GM04503 (cell line): ENCODE data around the gene ABRACL.

Experiments
- DNase-seq: peaks from one replicate; pipeline ENCODE4 v3.0.0-alpha.2; 2012; ENCODE audit warnings: low read depth

Gene ABRACL

GRCh38 chr6:139054001-139054400 lies 25.5 kb downstream of the ABRACL start:
- no peak for DNase-seq

DNA sequence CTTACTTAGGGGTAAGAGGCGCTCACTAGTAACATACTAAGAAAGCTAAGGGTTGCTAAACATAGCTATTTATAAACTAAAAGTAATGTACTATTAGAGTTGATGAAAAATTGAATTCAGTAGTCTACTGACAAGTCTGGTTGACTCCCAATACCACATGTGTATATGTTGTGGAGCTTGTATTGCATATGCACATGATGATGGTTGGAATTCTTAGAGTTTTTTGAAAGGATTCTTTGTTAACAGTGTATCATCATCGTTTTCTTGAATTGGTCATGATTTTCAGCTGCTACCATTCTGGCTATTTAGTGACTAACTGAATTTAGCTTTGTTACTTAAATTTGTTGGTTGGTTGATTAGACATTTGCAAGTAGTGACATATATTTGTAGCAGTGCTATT lies 27.2 kb downstream of the ABRACL start:
- no peak for DNase-seq

DNA sequence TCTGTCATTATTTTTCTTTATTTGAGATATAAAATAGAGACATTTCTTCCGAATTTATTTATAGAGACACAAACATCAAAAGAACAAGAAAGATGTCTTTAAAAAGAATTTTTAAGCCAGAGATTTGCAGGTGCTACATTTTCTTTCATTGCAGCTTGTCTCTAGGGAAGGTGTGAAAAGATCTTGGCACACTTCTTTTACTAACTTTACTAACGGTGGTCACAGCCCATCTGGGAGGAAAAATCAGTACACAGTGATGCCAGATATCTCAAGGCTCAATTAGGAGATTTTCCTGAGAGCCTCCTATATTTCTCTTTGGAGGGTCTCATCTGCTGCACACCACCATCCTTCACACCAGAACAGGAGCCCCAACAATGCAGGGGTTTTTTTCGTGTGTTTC lies 29.5 kb downstream of the ABRACL start:
- no peak for DNase-seq

- DNase-seq = peak; percentile 43
These were observed 31.8 kb downstream of the ABRACL start for GRCh38 chr6:139060332-139060731.

DNA sequence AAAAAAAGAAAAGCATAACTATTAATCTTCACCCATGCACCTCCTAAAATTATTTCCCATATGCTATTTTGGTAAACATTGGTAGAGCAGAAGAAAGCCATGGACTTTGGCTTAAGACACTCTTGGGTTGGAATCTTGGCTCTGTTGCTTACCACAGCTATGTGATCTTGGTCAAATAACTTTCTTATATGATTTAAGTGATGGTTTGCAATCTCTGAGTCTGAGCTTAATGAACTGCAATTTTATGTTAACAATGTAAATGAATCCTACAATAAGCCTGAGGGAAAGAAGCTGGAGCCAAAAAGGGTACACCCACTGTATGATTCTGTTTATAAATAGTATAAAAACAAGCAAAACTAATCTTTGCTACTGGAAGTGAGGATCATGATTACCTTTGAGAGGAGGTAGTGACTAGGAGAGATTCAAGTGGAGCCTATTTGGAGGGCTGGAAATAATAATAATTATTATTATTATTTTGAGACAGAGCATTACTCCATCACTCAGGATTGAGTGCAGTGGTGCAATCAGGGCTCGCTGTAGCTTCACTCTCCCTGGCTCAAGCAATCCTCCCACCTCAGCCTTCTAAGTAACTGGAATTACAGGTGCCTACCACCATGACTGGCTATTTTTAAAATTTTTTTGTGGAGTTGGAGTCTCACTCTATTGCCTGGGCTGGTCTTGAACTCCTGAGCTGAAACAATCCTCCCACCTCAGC lies 34.5 kb downstream of the ABRACL start:
- DNase-seq = peak; percentile 38

- DNase-seq = no peak
These were observed 36.6 kb downstream of the ABRACL start for GRCh38 chr6:139064981-139065665.

DNA sequence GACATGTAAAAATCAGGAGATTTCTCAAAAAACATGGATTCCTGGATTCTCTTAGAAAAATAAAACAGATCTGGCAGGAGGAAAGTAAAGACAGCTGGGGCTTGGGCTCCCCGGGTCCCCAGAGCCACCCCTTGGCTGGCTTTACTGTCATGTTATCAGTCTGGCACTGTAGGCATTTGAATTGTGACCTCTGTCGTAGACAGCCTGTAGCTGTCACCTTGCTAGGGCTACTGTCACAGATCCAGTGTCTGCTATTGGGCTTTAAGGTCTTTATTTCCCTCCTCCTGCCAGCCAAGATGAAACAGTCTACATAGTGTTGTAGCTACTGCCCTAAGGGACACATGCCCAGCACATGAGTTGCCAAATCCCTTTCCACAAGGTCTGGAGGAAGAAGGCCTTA lies 37.5 kb downstream of the ABRACL start:
- DNase-seq = no peak

DNA sequence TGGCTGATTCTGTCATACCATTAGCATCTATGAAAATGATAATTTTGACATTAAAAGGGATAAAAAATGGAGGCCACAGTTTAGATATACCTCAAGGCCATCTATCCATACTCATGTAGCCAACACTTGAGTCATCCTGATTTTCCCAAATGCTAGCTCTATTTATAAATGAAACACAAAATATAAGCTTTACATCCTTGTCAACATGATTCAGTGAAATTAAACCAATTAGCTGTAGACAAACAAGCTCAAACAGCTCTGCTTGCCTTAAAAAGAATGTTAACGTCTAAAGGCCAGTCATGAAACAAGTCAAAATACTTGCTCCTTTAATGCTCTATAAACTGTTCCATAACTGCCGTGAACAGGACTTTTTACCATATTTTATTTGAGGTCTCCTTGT lies 40.3 kb downstream of the ABRACL start:
- no peak for DNase-seq

- DNase-seq = no peak
These were observed 44.6 kb downstream of the ABRACL start for GRCh38 chr6:139073118-139073517.

DNA sequence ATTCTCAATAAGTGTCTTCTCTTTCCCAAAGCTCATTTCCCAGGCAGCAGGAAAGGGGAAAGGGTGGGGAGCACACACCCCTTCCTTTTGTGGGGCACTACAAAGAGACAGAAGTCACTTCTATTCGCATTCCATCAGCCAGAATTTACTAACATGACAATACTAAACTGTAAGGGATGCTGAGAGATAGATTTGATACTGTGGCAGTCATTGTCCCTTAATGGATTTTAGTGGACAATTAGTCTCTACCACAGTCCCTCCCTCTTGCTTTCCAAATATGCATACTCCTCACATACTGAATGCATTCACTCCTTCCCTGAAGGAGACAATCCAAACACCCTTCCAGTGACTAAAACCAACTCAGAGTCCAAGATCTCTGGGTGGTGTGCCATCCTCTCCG lies 50.5 kb downstream of the ABRACL start:
- no peak for DNase-seq

GRCh38 chr6:139080255-139080920 lies 51.8 kb downstream of the ABRACL start:
- DNase-seq = no peak

- no peak for DNase-seq
These were observed 52.9 kb downstream of the ABRACL start for GRCh38 chr6:139081471-139081870.

DNA sequence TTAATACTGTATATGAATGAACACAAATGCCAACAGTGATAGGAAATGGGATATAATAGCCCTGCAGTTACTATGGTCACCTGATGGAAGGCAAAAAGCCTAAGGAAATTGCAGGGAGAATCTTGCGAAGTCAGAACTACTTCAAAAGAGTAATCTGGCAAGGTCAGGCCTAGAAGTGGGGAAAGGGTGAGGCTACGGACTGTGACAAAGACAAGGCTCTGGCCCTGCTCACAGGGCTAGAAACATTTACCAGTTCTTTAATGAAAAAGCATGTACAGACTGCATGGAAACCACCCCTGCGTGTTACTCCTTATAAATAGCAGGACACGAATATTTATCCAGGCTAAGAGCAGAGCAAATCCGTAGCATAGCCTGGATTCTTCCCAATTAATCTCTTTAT lies 53.8 kb downstream of the ABRACL start:
- DNase-seq = no peak

GRCh38 chr6:139091826-139092225 lies 63.3 kb downstream of the ABRACL start:
- no peak for DNase-seq
